ENCODE results near the gene GAB1. TPM values are rescaled to one million over a fixed set of nuclear protein-coding genes. Genes with fewer than 3 reads are reported as not detected.
A peak's percentile ranks its signal among the peaks of the same experiment; 100 is the strongest.

GAB1 gene
- total and polyA plus RNA-seq, 2 of the 13 experiments (the other 11 are each of a cell fraction or from before 2014, with no cell fraction given), result 8.7 to 14.7 TPM

GRCh38 chr4:143517764-143518163 is 181.1 kb downstream of the GAB1 start:
- POLR2A ChIA-PET, result no interaction called here
- Histone ChIP-seq H3K9me3 (ENCODE audit: low read length) (no peaks in the 10 kb centered on the region), H3K79me2 (ENCODE audit: insufficient read depth, low read length) (peaks cover 64% of the 10 kb centered on the region), H4K20me1 (ENCODE audit: insufficient read depth, low read length) (peaks cover 25% of the 10 kb centered on the region), H2AFZ (ENCODE audit: low read length) (no peak overlapping the region), H3K4me1 (ENCODE audit: insufficient read depth, low read length) (peaks cover 31% of the 10 kb centered on the region), H3K4me2 (ENCODE audit: low read depth, low read length) (no peak overlapping the region), H3K4me3 (replicated peaks in 1 of 3; ENCODE audit: insufficient read depth in 1 of 3, low read depth in 2 of 3, low read length in 3 of 3) (no peak overlapping the region), H3K36me3 (replicated peaks in 1 of 2; ENCODE audit: control insufficient read depth in 1 of 2, insufficient read depth in 2 of 2, low read length in 2 of 2) (peaks cover 7 to 47% of the 10 kb centered on the region in 2 experiments), H3K27ac (ENCODE audit: extremely low read length, insufficient read depth, low read length) (no peak overlapping the region), H3K27me3 (ENCODE audit: control insufficient read depth in 1 of 2, insufficient read depth in 2 of 2, low read length in 2 of 2) (no peaks in the 10 kb centered on the region; a peak in 1 of 5 replicates), H3K9ac (ENCODE audit: insufficient read depth, low read depth, low read length) (no peak overlapping the region)
- ATAC-seq, result no peak
- no TSS peak for BruUV-seq (replicated peaks)
- in situ Hi-C loops (cut with HindIII; ENCODE audit: extremely low pct_ligation_motif_present, low pct_unique_long_range_greater_than_20kb) (loop anchor here (10.0 to 25.0 kb wide), 2 partner anchors 333 to 1595 kb away; partner anchors contain the start of gene USP38), intact Hi-C loops (cut with micrococcal nuclease; ENCODE audit: unreplicated experiment) (loop anchor here (10.0 kb wide), 3 partner anchors 183 to 333 kb away; partner anchors contain the start of genes GAB1 and USP38)
- DNase-seq (ENCODE audit: low spot score), result no peak
- 96% methylated on average over 2 of the region's 2 CpGs for WGBS (ENCODE audit: low lambda C conversion rate)
- CTCF ChIA-PET (ENCODE audit: low intra/inter-chr PET ratio, low total read pairs), result no interaction called here
- TF ChIP-seq ZC3H4 (CRISPR knock-in tag; IDR thresholded peaks at IDR 0.05; ENCODE audit: borderline replicate concordance), result no peak
- no peak for TF ChIP-seq GATA4 (IDR thresholded peaks at IDR 0.05; ENCODE audit: borderline replicate concordance, low read depth)
- peak; percentile 64 for TF ChIP-seq ATF7 (IDR thresholded peaks at IDR 0.05)
- TF ChIP-seq ATF7 (CRISPR knock-in tag; IDR thresholded peaks at IDR 0.05), result no peak
- FAIRE-seq, result no peak

Small RNA genes within 50 kb of the gene (microRNA-seq; reads per million reads assigned to microRNA genes)
- gene MIR3139, result 2.0 reads per million, percentile 9 among the genes with 10 or more reads in this experiment

Small RNA genes within 50 kb of the gene (small RNA-seq; reads per million reads assigned to genes)
- gene MIR3139 (ENCODE audit: insufficient read depth in 2 of 3, insufficient read length in 3 of 3, low read depth in 2 of 3, low replicate concordance in 1 of 3) (0 reads per million in 3 experiments), gene RF00019 (ENCODE audit: insufficient read depth in 2 of 3, insufficient read length in 3 of 3, low read depth in 2 of 3, low replicate concordance in 1 of 3) (0 reads per million in 3 experiments)

Other genes starting within 250 kb of the GAB1 start
- 11.8 and 15.5 TPM in 2 replicates for gene USP38, start 152.0 kb upstream of the GAB1 start, total RNA-seq (2016; rRNA removed; fragmentation: Illumina TruSeq; extraction: Trizol)
- 4.5 and 4.8 TPM in 2 replicates for gene USP38, start 152.0 kb upstream of the GAB1 start, polyA plus RNA-seq (2011; rRNA removed)
- 37.5 and 58.4 TPM in 2 replicates for gene SMARCA5, start 176.8 kb downstream of the GAB1 start, total RNA-seq (2016; rRNA removed; fragmentation: Illumina TruSeq; extraction: Trizol)
- 6.2 and 7.0 TPM in 2 replicates for gene SMARCA5, start 176.8 kb downstream of the GAB1 start, polyA plus RNA-seq (2011; rRNA removed)